Activated CD8-positive, alpha-beta memory T cell treated with anti-CD3 and anti-CD28 coated beads for 24 hours (primary cell): ENCODE results near the gene JMJD6.
A peak's percentile ranks its signal among the peaks of the same experiment; 100 is the strongest.

Experiments
- DNase-seq: peaks from one replicate; pipeline ENCODE4 v3.0.0-alpha.2; 2020

The JMJD6 gene

GRCh38 chr17:76697702-76698465, 28.5 kb downstream of the JMJD6 start:
- no peak for DNase-seq

DNA sequence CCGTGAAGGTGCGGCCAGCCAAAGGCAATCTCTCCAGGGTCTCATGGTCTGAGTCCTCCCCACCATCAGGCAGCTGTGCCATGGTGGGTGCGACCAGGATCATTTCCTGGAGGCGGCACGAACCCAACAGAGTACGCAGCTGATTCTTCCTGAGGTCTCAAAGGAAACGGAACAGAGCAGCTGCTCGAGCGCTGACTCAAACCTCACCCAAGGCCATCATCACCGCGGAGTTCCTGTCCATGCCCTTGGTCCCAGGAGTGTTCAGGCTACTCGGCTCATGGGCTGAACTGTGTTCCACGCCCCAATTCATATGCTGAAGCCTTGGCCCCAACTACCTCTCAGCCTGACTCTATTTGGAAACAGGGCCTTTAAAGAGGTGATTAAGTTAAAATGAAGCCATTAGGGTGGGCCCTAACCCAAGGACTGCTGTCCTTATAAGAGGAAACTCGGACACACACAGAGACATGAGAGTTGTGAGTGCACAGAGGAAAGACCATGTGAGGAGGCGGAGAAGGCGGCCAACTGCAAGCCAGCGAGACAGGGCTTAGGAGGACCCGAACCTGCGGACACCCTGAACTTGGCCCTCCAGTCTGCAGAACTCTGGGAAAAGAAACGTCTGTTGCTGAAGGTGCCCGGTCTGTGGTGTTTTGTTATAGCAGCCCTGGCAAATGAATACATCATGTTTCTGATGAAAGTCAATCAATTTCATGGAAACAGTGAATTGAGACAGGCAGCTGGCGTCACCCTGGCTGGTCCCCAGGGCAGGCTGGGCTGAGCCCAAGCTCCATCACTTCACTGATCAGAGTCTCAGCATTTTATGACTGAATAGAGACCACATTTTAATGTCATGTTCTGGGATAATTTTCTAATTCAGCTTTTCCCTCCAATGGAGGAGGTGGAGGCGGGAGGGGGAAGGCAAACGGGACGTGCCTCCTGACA, 29.4 kb downstream of the JMJD6 start:
- no peak for DNase-seq

GRCh38 chr17:76695059-76695831, 31.2 kb downstream of the JMJD6 start:
- no peak for DNase-seq

DNA sequence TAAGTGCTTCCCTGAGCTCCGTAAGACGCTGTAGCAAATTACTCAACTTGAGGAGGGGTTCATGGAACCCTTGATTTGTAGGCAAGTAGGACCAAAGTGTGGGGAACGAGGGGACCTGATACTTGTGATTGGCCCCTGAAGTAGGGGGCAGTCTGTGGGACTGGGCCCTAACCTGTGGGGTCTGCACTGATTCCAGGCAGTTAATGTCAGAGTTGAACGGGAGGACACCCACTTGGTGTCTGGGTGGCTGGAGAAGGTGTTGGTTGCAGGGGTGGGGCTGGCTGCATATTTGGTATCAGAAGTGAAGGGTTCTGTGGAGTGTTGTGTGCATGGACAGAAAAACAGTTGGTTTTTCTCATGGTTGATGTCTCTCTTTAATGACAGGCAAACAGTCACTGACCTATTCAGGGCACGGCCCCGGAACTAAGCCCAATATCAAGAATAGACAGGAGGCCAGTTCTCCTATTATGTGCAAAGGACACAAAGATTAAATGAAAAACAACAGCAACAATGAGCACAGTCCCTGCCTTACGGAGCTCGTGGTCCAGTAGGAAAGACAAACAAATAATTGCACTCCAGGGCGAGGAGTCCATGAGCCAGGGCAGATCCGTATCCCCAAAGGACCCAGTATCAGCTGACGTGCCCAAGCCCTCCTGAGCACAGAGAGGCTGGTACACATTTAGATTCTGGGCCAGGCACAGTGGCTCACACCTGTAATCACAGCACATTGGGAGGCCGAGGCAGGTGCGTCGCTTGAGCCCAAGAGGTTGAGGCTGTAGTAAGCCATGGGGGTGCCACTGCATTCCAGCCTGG, 34.8 kb downstream of the JMJD6 start:
- no peak for DNase-seq

DNA sequence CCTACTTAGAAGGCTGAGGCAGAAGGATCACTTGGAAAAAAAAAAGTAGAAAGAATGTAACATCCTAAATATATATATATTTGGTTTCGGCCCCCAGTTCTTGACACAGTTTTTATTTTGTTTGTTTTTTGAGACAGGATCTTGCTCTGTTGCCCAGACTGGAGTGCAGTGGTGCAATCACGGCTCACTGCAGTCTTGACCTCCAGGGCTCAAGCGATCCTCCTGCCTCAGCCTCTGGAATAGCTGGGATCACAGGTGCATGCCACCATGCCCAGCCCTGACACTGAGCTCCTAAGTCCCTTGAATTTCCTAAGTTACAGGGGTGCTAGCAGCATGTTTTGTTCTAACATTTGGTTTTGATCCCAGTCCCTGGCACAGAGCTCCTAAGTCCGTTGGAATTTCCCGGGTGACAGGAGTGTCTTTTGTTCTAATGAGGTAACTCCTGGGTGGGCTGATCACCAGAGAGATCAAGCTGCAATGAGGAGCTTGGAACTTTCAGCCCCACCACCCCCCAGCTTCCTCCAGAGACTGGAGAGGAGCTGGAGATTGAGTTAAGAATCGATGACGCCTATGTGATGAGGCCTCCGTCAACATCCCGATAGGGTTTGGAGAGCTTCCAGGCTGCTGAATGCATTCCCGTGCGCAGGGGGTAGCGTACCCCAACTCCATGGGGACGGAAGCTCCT, 35.7 kb downstream of the JMJD6 start:
- DNase-seq, result no peak

DNA sequence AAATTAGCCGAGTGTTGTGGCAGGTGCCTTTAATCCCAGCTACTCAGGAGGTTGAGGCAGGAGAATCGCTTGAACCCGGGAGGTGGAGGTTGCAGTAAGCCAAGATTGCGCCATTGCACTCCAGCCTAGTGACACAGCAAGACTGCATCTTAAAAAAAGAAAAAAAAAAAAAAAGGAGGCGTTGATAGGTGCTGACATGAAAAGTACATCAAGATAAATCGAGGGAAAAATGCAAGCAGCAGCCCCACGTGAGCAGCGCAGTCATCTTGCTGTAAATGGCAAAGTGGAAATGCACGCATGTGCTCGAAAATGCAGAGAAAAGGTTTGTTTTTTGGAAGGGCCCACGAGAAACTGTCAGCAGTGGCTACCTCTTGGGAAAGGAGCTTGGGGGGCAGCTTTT, 36.5 kb downstream of the JMJD6 start:
- DNase-seq, result no peak

GRCh38 chr17:76688165-76688622, 38.2 kb downstream of the JMJD6 start:
- DNase-seq, result no peak

- no peak for DNase-seq
Measured at GRCh38 chr17:76687298-76688164, 38.9 kb downstream of the JMJD6 start.

DNA sequence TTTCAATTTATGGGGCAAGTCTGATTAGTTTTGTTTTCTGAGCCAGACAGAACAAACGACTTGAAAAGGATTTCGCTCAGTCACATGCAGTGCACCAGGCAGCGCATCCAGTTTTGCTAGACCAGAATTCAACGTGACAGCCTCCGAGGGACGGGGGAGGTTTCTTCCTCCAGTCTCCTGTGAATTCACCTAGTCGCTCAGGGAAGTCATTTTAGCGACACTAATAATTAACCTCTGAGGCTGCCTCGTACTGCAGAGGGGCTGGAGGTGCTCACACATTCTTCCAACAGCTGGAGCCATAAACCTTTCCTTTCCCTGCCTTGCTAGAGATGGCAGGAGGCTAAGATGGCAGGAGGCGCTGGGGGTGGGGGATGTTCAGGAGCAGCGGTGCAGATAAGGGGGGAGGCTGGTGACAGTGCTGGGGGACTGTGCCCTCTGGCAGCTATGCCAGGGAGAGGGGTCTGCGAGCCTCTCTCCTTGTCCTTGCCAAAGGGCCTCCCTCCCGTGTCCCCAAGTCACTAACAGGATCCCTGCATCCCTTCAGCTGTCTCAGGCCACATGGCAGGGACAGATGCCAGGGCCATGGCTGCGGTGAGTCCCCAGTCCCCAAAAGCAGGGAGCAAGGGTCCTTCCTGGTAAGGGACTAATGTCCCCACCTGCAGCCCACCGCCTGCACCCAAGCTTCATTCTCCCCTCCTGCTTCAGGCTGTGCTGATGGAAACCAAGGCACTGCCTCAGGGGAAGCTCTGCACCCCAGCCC, 39.7 kb downstream of the JMJD6 start:
- DNase-seq, result no peak

DNA sequence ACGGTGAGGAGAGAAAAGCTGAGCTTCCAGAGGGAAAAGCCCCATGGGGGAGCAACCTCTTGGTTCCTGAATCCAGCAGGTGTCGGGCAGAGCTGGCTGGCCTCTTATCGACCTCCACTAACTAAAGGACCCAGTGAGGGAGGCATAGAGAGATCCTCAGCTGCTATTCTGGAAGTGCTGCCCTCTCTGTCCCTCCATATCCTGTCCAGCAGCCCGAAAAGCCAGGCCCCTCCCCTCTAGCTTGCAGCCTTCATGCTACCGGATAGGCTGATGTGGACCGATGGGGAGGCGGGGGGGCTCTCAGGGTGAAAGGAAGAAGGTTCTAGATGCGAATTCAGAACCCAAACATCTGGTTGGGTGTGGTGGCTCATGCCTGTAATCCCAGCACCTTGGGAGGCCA, 40.6 kb downstream of the JMJD6 start:
- DNase-seq, result no peak

DNA sequence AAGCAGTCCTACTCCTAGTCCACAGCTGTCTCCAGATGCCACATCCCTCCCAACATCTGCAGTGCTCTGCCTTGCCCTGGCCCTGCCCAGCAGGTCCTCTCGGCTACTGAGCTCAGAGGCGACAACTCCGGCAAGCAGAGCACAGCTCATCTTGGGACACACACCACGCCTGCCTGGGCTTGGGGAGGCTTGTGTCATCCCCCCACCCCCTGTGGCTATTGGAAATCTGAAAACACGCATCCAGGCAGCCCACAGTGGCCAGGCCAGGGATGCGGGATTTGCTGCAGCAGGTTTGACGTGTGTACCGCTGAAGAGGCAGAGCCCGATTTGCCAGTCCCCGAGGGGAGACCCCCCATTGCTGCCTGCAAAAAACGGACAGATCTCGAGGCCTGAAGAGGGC, 41.0 kb downstream of the JMJD6 start:
- DNase-seq, result no peak

DNA sequence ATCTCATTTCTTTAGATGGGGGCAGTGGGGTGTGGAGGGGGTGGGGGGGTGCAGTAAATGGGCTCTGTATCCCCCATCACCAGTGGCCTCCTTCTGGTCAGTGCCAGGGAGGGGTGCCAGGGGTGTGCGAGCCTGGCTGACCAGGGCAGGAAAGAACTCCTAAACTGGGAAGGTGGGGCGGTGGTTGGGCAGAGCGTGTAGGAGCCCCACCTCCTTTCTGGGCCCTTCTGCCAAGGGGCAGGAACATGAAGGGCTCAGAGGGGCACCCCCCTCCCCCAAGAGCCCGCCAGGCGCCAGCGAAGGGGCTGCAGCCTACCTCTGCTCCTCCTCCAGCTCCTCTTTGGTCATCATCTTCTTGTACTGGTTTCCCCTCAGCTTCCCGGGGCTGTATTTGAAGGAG, 41.6 kb downstream of the JMJD6 start:
- DNase-seq, result no peak

DNA sequence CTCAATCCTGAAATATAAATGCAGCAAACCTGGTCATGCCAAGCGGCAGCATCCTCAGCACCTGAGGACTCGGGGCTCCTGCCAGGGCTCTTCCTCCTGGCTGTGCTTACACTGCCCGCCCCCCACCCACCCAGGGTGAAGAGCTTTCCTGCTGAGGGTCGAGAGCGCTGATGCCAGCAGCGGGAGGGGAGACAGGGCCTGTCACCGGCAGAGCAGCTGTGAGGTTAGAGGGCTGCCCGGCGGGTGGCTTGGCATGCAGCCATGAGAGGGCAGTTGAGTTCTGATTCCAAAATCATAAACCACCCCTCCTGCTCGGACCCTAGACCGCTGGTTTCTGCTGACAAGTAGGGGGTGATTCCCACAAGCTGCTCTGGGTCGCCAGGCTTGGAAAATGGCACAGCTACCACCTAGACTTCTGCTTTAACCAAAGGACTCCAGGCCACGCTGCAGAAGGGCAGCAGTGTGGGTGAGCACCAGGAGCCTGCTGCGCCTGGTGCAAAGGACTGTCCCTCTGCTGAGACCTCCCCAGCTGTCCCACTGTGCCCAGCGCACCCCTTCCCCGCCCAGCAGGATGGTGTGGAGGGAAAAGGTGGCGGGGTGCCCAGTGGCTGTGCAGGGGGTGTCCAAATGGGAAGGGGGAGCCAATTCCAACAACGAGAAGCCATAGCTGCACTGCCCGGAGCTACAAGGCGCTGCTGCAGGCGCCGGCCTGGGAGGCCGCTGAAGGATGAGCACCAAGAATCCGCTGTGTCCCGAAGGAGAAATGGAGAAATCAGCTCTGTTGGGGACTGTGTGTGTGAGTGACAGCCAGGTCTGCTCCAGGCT, 42.3 kb downstream of the JMJD6 start:
- no peak for DNase-seq

DNA sequence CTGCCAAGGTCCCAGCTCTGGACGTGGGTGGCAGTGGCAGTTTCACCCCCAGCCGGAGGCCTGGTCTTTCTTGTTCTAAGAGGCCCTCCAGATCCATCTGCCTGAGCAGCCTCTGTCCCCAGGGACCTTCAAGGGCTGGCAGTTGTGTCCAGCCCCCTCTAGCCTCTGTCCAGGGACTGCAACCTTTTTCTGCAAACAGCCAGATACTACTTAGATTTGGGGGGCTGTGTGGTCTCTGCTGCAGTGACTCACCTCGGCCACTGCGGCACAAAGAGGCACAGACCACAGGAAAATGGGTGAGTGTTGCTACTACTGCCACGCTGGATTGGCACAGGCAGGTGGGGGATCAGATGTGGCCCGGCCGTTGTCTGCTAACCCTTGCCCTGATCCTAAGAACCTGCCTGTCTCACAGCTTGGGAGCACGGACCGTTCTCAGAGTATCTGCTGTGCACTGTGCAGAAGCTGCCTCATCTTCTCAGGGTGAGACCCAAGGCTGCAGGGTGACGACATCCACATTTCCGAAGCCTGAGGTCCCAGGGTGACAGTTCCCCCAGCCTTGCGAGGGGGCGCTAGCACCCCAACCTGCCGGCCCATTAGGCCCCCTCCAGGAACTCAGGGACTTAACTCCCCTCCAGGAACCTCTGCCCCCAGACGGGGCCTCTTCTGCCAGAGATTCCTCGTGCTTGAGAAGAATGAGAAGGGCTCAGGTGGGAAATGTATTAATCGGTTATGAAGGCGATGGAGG, 43.2 kb downstream of the JMJD6 start:
- no peak for DNase-seq

DNA sequence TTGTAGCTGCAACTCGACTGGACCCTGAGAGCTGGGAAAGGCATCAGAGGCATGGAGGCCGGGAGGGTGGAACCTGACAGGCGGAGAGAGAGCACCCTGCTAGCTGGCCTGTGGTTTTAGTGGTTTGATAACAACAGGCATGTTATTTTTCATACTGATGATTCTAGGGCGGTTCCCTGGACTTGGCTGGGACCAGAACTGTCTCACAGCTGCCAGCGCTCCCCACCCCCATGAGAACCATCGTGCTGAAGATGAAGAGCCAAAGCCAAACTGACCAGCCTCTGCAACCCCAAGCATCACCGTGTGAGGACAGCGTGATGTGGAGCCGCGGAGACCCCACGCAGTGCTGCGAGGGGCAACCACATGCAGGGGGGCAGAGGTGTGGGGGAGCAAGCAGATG, 44.1 kb downstream of the JMJD6 start:
- DNase-seq, result no peak

- peak; percentile 83 for DNase-seq
Measured at GRCh38 chr17:76681222-76682137, 44.9 kb downstream of the JMJD6 start.

DNA sequence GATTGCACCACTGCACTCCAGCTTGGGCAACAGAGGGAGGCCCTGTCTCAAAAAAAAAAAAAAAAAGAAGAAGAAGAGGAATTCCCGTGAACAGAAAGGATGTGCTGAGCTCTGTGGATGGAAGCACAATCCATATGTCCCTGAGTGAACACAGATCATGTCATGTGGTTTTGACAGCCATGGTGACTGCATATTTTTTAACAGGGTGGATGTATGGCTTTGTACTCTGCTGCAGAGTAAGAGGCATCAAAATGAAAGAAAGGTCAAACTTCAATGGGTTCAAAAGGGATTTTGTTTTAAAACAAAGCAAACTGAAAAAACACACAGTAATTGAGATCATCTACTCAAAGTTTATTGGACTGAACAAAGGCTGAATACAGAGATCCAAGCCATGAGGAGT, 47.2 kb downstream of the JMJD6 start:
- DNase-seq, result no peak
